ENCODE data around the gene PPM1F. TPM values are rescaled to one million over a fixed set of nuclear protein-coding genes. Genes with fewer than 3 reads are reported as not detected.

PPM1F gene, protein sequence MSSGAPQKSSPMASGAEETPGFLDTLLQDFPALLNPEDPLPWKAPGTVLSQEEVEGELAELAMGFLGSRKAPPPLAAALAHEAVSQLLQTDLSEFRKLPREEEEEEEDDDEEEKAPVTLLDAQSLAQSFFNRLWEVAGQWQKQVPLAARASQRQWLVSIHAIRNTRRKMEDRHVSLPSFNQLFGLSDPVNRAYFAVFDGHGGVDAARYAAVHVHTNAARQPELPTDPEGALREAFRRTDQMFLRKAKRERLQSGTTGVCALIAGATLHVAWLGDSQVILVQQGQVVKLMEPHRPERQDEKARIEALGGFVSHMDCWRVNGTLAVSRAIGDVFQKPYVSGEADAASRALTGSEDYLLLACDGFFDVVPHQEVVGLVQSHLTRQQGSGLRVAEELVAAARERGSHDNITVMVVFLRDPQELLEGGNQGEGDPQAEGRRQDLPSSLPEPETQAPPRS
- total RNA-seq (10 to 100 TPM; 19.7 to 25.5 (median 22.0) TPM), polyA plus RNA-seq (17.5 TPM)
- long read RNA-seq, donor 1, full-length matches to known transcripts, result 20 of 57 reads
- long read RNA-seq, donor 1, partial matches to known transcripts, result 5 of 57 reads
- long read RNA-seq, donor 1, other reads (novel, unspliced or antisense), result 32 of 57 reads
- long read RNA-seq, donor 2, full-length matches to known transcripts, result 13 of 32 reads
- long read RNA-seq, donor 2, partial matches to known transcripts, result 1 of 32 reads
- long read RNA-seq, donor 2, other reads (novel, unspliced or antisense), result 18 of 32 reads
- long read RNA-seq, donor 3, full-length matches to known transcripts, result 39 of 74 reads
- long read RNA-seq, donor 3, partial matches to known transcripts, result 5 of 74 reads
- long read RNA-seq, donor 3, other reads (novel, unspliced or antisense), result 30 of 74 reads
- long read RNA-seq, donor 4, full-length matches to known transcripts, result 20 of 37 reads
- long read RNA-seq, donor 4, partial matches to known transcripts, result 0 of 37 reads
- long read RNA-seq, donor 4, other reads (novel, unspliced or antisense), result 17 of 37 reads

DNA sequence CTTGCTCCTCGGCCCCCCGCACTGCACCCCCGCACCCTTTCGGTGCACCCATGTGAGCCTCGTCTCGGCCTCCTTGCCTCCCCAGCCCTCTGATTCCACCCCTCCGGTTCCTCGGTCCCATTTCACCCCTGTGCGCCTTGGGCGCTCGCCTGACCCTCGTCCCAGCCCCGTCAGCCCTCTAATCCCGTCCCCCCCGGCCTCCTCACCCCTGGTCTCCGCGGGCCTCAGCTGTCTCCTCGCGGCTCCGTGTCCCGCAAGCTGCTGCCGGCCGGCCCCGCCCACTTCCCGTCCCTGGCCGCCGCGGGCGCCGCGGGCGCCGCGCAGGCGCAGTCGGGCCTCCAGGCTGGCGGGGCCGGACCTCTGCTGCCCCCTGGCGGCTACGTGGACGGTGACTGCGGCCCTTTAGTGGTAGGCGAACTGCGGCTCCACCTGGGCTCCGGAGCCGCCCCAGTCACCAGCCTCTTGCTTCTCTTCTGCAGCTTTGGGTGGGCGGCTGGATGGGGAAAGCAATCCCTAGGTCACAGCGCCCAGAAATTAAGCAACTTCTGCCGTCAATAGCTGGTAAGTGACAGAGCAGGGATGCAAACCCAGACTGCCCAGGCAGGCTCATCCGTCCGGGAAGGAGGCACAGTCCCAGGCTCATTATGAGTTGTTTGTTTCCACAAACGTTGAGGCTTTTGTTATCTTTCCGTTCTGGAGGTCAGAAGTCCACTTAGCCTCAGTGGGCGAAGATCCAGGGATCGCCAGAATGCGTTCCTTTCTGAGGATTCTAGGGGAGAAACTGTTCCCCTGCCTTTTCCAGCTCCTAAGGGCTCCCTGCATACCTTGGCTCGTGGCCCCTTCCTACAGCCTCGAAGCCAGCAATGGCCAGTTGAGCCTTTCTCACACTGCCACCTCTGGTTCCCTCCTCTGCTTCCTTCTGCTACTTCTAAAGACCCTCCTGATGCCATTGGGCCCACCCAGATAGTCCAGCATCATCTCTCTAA lies at the start of gene PPM1F:
Gene PPM1F (minus strand): TSS at position 263 of the 986 bp plus-strand sequence. CDS start 6,800 bp downstream, outside the sequence.
- WGBS, result 11% methylated on average over 58 of the region's 58 CpGs
- peak; percentile 82 to 83 for ATAC-seq
- Histone ChIP-seq H3K27me3 (ENCODE audit: control insufficient read depth, insufficient read depth) (no peaks in the 10 kb centered on the region), H3K4me3 (ENCODE audit: low read length) (peak within 1 kb of the TSS; percentile 77), H3K9me3 (ENCODE audit: control insufficient read depth, low read length) (no peaks in the 10 kb centered on the region), H3K27ac (ENCODE audit: low read length) (peak within 1 kb of the TSS; percentile 77), H3K4me1 (ENCODE audit: control insufficient read depth, insufficient read depth, low read length) (peaks cover 9% of the 10 kb centered on the region)
- intact Hi-C loops (cut with DNase I), result loop anchor here in 2 of 4 donors (5.0 kb wide), 1 partner anchor 241 kb away; no protein-coding TSS in a partner anchor
- DNase-seq, result peak; percentile 87 to 95 (median 95)

GRCh38 chr22:22001664-22002525 lies 49.2 kb upstream of the PPM1F start:
- no peaks in the 10 kb centered on the region for H3K4me1 ChIP-seq (ENCODE audit: control insufficient read depth, insufficient read depth, low read length)
- DNase-seq, result no peak

GRCh38 chr22:21998595-21999247 lies 46.1 kb upstream of the PPM1F start:
- Histone ChIP-seq H3K27me3 (ENCODE audit: control insufficient read depth, insufficient read depth) (no peaks in the 10 kb centered on the region), H3K9me3 (ENCODE audit: control insufficient read depth, low read length) (no peaks in the 10 kb centered on the region), H3K4me1 (ENCODE audit: control insufficient read depth, insufficient read depth, low read length) (no peaks in the 10 kb centered on the region), H3K27ac (ENCODE audit: low read length) (no peak overlapping the region), H3K4me3 (ENCODE audit: low read length) (no peak overlapping the region)
- intact Hi-C loops (cut with DNase I), result no loop called here
- DNase-seq, result no peak
- WGBS, result 86% methylated on average over 7 of the region's 7 CpGs
- ATAC-seq, result no peak

More at GRCh38 chr22:22001664-22002525, 49.2 kb upstream of the PPM1F start:
- no peak overlapping the region for H3K27ac ChIP-seq (ENCODE audit: low read length)
- ATAC-seq, result no peak
- intact Hi-C loops (cut with DNase I), result no loop called here
- no peak overlapping the region for H3K4me3 ChIP-seq (ENCODE audit: low read length)
- H3K27me3 ChIP-seq (ENCODE audit: control insufficient read depth, insufficient read depth), result no peaks in the 10 kb centered on the region
- H3K9me3 ChIP-seq (ENCODE audit: control insufficient read depth, low read length), result no peaks in the 10 kb centered on the region
- 84% methylated on average over 2 of the region's 2 CpGs for WGBS

DNA sequence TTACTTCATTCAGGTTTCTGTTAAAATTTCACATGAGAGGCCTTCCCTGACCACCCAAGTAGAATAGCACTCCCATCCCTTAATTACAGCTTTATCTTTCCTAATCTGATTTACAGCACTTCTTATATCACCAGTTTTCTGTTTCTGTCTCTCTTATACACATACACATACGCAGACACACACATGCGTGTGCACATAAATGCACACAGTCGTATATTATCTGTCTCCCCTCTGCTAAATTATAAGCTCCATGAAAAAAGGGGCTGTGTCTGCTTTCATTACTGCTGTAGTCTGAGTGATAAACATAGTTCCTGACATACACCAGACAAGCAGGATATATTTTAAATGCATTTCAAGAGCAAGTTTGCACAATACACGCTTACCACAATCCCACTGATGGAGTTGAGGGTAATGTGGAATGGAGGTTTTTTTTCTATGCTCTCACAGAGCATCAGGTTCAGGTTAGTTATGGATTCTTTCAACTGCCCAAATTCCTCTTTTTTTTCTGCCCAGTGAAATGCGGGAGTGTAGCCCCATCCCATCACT lies 43.6 kb upstream of the PPM1F start:
- Histone ChIP-seq H3K27me3 (ENCODE audit: control insufficient read depth, insufficient read depth) (no peaks in the 10 kb centered on the region), H3K4me1 (ENCODE audit: control insufficient read depth, insufficient read depth, low read length) (no peaks in the 10 kb centered on the region), H3K9me3 (ENCODE audit: control insufficient read depth, low read length) (no peaks in the 10 kb centered on the region), H3K27ac (ENCODE audit: low read length) (no peak overlapping the region), H3K4me3 (ENCODE audit: low read length) (no peak overlapping the region)
- ATAC-seq, result no peak
- WGBS, result 80% methylated on average over 5 of the region's 5 CpGs
- intact Hi-C loops (cut with DNase I), result no loop called here
- no peak for DNase-seq

DNA sequence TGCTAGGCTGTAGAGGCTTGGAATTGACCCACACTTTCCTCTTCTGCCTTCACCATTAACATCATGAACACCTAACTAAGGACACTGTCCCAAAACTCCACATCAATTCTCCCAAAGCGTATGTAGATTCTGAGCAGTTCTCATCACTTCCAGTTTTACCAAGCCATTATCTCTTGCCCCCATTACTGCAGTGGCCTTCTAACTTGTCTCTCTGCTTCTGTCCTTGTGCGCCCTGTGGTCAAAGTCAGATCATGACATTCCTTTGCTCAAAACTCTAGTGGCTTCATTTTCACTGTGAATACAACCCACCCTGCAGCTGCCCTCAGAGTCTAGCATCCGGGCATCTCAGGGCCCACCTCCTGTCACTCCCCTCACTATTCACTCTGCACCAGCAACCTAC lies 43.0 kb upstream of the PPM1F start:
- Histone ChIP-seq H3K27ac (ENCODE audit: low read length) (no peak overlapping the region), H3K4me1 (ENCODE audit: control insufficient read depth, insufficient read depth, low read length) (no peaks in the 10 kb centered on the region), H3K9me3 (ENCODE audit: control insufficient read depth, low read length) (no peaks in the 10 kb centered on the region), H3K27me3 (ENCODE audit: control insufficient read depth, insufficient read depth) (no peaks in the 10 kb centered on the region), H3K4me3 (ENCODE audit: low read length) (no peak overlapping the region)
- no peak for DNase-seq
- whole genome bisulfite sequencing, result 92% methylated on average over 3 of the region's 3 CpGs
- no peak for ATAC-seq
- intact Hi-C loops (cut with DNase I), result no loop called here

DNA sequence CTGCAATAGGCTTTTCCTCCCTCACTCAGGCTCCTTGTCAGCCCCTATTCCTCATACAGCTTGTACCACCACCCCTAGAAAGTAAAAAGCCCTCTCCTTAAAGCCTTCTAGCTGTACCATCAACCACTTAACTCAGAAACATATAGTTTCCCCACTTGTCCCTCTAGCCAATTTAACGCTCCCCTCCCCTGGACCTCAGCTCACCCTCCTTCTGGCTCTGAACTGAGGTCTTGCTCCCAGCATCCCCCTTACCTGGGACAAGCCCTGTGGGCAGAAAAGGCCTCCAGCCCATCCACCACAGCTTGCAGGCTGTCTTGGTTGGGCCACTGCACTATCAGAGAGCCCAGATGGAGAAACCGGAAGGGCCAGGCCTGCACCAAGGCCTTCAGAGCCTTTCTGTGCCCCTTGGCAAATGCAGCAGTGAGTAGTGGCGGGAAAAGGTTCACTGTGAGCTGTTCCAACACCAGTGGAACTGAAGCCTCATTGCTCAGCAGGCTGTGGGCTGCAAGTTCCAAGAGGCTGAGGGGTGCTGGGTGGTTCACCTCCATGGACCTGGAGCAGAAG lies 42.3 kb upstream of the PPM1F start:
- Histone ChIP-seq H3K9me3 (ENCODE audit: control insufficient read depth, low read length) (no peaks in the 10 kb centered on the region), H3K4me1 (ENCODE audit: control insufficient read depth, insufficient read depth, low read length) (no peaks in the 10 kb centered on the region), H3K27ac (ENCODE audit: low read length) (no peak overlapping the region), H3K27me3 (ENCODE audit: control insufficient read depth, insufficient read depth) (no peaks in the 10 kb centered on the region), H3K4me3 (ENCODE audit: low read length) (no peak overlapping the region)
- WGBS, result 96% methylated on average over 3 of the region's 3 CpGs
- intact Hi-C loops (cut with DNase I), result no loop called here
- no peak for DNase-seq
- no peak for ATAC-seq

DNA sequence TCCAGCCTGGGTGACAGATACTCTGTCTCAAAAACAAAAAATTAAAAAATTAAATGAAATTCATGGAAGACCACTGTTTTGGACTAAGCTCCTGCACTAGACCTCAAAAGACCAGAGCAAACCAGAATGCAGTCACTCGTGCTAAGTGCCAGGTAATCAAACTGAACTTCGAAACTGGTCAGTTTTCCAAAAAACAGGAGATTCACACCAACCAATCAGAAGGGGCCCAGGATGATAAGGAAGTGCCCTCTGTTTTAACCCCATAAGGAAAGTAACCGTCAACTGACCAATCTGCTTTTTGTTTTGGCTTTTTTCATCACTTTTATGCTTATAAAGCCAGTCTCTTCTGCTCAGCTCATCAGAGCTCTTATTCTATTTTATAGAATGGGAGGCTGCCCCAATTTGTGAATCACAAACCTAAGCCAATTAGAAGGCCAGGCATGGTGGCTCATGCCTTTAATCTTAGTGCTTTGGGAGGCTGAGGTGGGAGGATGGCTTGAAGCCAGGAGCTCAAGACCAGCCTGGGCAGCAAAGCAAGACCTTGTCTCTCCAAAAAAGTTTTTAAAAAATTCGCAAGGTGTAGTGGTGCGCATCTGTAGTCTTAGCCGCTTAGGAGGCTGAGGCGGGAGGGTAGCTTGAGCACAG lies 40.1 kb upstream of the PPM1F start:
- 74% methylated on average over 7 of the region's 7 CpGs for WGBS
- H3K27me3 ChIP-seq (ENCODE audit: control insufficient read depth, insufficient read depth), result no peaks in the 10 kb centered on the region
- no peak overlapping the region for H3K4me3 ChIP-seq (ENCODE audit: low read length)
- intact Hi-C loops (cut with DNase I), result no loop called here
- H3K4me1 ChIP-seq (ENCODE audit: control insufficient read depth, insufficient read depth, low read length), result no peaks in the 10 kb centered on the region
- no peak for DNase-seq
- no peak for ATAC-seq
- H3K27ac ChIP-seq (ENCODE audit: low read length), result no peak overlapping the region
- H3K9me3 ChIP-seq (ENCODE audit: control insufficient read depth, low read length), result no peaks in the 10 kb centered on the region

DNA sequence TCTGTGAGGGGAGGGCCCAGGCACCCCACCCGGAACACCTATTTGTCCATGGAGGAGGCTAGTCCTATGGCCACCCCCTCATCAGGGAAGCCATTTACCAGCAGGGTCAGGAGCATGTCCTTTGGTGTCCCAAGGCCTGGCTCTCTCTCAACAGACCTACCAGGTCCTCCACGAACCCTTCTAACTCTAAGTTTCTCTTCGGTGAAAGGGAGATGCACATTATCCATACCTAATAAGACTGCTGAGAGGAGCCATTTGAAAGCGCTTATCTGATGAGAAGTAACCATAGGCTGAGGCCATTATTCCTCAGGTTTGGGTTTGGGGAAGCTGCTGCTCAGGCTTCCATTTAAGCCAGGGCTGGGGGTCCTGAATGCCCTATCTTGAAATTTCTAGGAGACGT lies 39.1 kb upstream of the PPM1F start:
- Histone ChIP-seq H3K4me3 (ENCODE audit: low read length) (no peak overlapping the region), H3K9me3 (ENCODE audit: control insufficient read depth, low read length) (no peaks in the 10 kb centered on the region), H3K4me1 (ENCODE audit: control insufficient read depth, insufficient read depth, low read length) (no peaks in the 10 kb centered on the region), H3K27ac (ENCODE audit: low read length) (no peak overlapping the region), H3K27me3 (ENCODE audit: control insufficient read depth, insufficient read depth) (no peaks in the 10 kb centered on the region)
- ATAC-seq (peak in 1 of 2 donors; percentile 10), DNase-seq (no peak)
- intact Hi-C loops (cut with DNase I), result no loop called here
- WGBS, result 89% methylated on average over 5 of the region's 5 CpGs

- DNase-seq, result no peak
- no peaks in the 10 kb centered on the region for H3K27me3 ChIP-seq (ENCODE audit: control insufficient read depth, insufficient read depth)
- H3K4me3 ChIP-seq (ENCODE audit: low read length), result no peak overlapping the region
- peak in 1 of 2 donors; percentile 17 for ATAC-seq
- 88% methylated on average over 6 of the region's 6 CpGs for WGBS
- no peaks in the 10 kb centered on the region for H3K9me3 ChIP-seq (ENCODE audit: control insufficient read depth, low read length)
- intact Hi-C loops (cut with DNase I), result no loop called here
- H3K27ac ChIP-seq (ENCODE audit: low read length), result no peak overlapping the region
- no peaks in the 10 kb centered on the region for H3K4me1 ChIP-seq (ENCODE audit: control insufficient read depth, insufficient read depth, low read length)
Observed at GRCh38 chr22:21991304-21991596, 38.6 kb upstream of the PPM1F start.

Data from right cardiac atrium (tissue), 5 donors.